ENCODE data around the gene ZNF576. TPM values are rescaled to one million over a fixed set of nuclear protein-coding genes. Genes with fewer than 3 reads are reported as not detected.

The ZNF576 gene
- total and polyA plus RNA-seq, 9 of the 15 experiments (the other 6 are each of a cell fraction or from before 2014, with no cell fraction given): 6.8 to 18.2 (median 12.2) TPM

DNA sequence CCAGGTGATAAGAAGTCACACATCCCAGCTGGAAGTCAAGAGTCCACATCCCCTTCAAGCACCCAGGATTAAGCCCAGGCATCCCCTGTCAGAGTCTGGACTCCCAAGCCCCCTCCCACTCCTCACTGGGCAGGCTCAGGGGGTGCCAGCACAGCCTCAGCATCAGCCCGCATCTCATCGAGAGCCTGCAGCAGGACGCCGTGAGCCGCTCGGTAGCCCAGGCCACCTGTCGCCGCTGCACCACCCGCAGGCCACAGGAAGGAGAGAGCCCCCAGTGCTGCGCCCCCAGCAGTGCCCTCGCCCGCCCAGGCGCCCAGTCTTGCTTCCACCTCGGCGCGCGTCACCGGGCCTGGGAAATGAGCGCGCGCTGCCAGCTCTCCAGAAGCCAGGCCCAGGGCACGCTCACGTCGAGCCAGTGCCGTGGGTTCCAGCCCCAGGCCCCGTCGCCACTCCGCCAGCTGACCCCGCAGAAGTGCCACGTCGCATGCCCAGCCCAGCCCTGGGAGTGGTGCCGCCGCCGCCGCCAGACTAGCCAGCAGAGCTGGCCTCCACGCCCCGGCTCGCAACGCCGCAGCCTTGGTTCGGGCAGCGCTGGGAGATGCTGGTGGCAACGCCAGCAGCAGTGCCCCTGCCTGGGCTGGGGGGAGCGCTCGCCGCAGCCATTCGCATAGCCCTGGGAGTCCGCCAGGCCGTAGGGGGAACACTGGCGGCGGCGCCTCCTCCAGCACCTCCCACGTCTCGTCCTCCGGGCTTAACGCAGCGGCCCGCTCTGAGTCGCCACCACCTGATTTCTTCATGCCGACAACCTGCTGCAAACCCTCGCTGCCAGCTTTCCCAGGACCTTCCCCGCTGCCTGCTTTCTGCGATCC is 4.3 kb upstream of the ZNF576 start:
- DNase-seq (ENCODE audit: extremely low read depth in 1 of 4, low spot score in 3 of 4) (no peak), FAIRE-seq (no peak), ATAC-seq (no peak)
- no peak overlapping the region for H3K4me2 ChIP-seq (ENCODE audit: insufficient read depth, low read length)
- 94% methylated on average over 32 of the region's 63 CpGs for WGBS (ENCODE audit: insufficient coverage, low coverage, missing lambda C conversion rate)
- ChIA-PET CTCF (ENCODE audit: low intra/inter-chr PET ratio) (no interaction called here), POLR2A (no interaction called here)
- no TSS peak for BruUV-seq (replicated peaks)
- H3K27me3 ChIP-seq (ENCODE audit: control insufficient read depth in 2 of 2, insufficient read depth in 2 of 2, low read length in 2 of 2): no peaks in the 10 kb centered on the region
- H4K20me1 ChIP-seq (replicated peaks; ENCODE audit: control insufficient read depth, insufficient read depth, low read length): no peaks in the 10 kb centered on the region
- peaks cover 3 to 39% of the 10 kb centered on the region in 2 experiments; a peak in 4 of 5 replicates for H3K4me1 ChIP-seq (replicated peaks in 1 of 2; ENCODE audit: control insufficient read depth in 2 of 2, insufficient read depth in 2 of 2, low read length in 2 of 2)
- H3K36me3 ChIP-seq (ENCODE audit: control insufficient read depth, insufficient read depth, low read length): peaks cover 25% of the 10 kb centered on the region; the same call in 2 of the 3 replicates
- no peak overlapping the region for H2AFZ ChIP-seq (ENCODE audit: low read depth, low read length)
- H3K79me2 ChIP-seq (ENCODE audit: control insufficient read depth, insufficient read depth, low read length): peaks cover 22% of the 10 kb centered on the region
- H3K9me1 ChIP-seq (ENCODE audit: control insufficient read depth, insufficient read depth, low read length): no peaks in the 10 kb centered on the region
- H3K4me3 ChIP-seq: no peak overlapping the region
- H3K9ac ChIP-seq (ENCODE audit: insufficient read depth in 1 of 2, low read depth in 2 of 2, low read length in 2 of 2): peak overlapping the region in 1 of 2 experiments; percentile 36; a peak in 1 of 4 replicates
- in situ Hi-C loops (cut with MboI) (no loop called here), intact Hi-C loops (cut with micrococcal nuclease) (no loop called here)
- no peaks in the 10 kb centered on the region for H3K9me3 ChIP-seq (replicated peaks; ENCODE audit: control insufficient read depth, insufficient read depth, low read depth, low read length)
- H3K27ac ChIP-seq (ENCODE audit: extremely low read depth, low read depth, low read length): no peak overlapping the region
- TF ChIP-seq PURB (CRISPR knock-in tag; IDR thresholded peaks at IDR 0.05; ENCODE audit: low read depth) (no peak), ELF2 (CRISPR knock-in tag; IDR thresholded peaks at IDR 0.05) (no peak), GABPA (tag; conservative IDR thresholded peaks at IDR 0.05; ENCODE audit: low read depth) (no peak), RBFOX2 (IDR thresholded peaks at IDR 0.05; ENCODE audit: low read depth, low read length) (peak; percentile 39; the same call in 1 of the 2 replicates), HNRNPL (IDR thresholded peaks at IDR 0.05; ENCODE audit: low read depth, low read length) (peak; percentile 18; the same call in 1 of the 2 replicates)
- TF ChIP-seq, protein P1, sequence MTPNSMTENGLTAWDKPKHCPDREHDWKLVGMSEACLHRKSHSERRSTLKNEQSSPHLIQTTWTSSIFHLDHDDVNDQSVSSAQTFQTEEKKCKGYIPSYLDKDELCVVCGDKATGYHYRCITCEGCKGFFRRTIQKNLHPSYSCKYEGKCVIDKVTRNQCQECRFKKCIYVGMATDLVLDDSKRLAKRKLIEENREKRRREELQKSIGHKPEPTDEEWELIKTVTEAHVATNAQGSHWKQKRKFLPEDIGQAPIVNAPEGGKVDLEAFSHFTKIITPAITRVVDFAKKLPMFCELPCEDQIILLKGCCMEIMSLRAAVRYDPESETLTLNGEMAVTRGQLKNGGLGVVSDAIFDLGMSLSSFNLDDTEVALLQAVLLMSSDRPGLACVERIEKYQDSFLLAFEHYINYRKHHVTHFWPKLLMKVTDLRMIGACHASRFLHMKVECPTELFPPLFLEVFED (CRISPR knock-in tag; conservative IDR thresholded peaks at IDR 0.05): no peak
